Kidney (tissue), 14 donors: ENCODE results near the gene SRCIN1. TPM values are rescaled to one million over a fixed set of nuclear protein-coding genes. Genes with fewer than 3 reads are reported as not detected.
A peak's percentile ranks its signal among the peaks of the same experiment; 100 is the strongest.

ENCODE experiments used
- DNase-seq, 5 donors: peaks; one replicate each; pipeline ENCODE4 v3.0.0-alpha.2; 2013 to 2020
- FAIRE-seq: peaks from 2 replicates; lab custom pipeline; 2012; peaks lifted over from hg19 to GRCh38; lab: Jason Lieb, UNC
- H3K27ac ChIP-seq, 2 donors: one replicate each; pipeline ENCODE4 v1.7.0; 2013; ENCODE audit warnings: low read depth in 2 of 2, low read length in 2 of 2, inconsistent platforms in 1 of 2
- H3K27me3 ChIP-seq: one replicate; pipeline ENCODE4 v1.7.1; 2013; ENCODE audit warnings: low read length, inconsistent platforms; ENCODE audit not compliant: control insufficient read depth, insufficient read depth
- H3K36me3 ChIP-seq, 3 donors: one replicate each; pipeline versions ENCODE4 v1.7.0 to v1.7.1; 2013; ENCODE audit warnings: low read length in 3 of 3, control low read depth in 1 of 3, inconsistent platforms in 1 of 3; ENCODE audit not compliant: insufficient read depth in 3 of 3, control insufficient read depth in 2 of 3
- H3K4me1 ChIP-seq, 3 donors: one replicate each; pipeline versions ENCODE4 v1.7.0 to v1.7.1; 2013; ENCODE audit warnings: low read length in 3 of 3, inconsistent platforms in 1 of 3, low read depth in 1 of 3; ENCODE audit not compliant: control insufficient read depth in 2 of 3, insufficient read depth in 2 of 3
- H3K4me3 ChIP-seq, 3 donors: one replicate each; pipeline versions ENCODE4 v1.7.0 to v1.8.1; 2013; ENCODE audit warnings: low read length in 3 of 3, control low read depth in 1 of 3, inconsistent platforms in 1 of 3
- H3K9ac ChIP-seq, 3 donors: one replicate each; pipeline versions ENCODE4 v1.7.0 to v1.7.1; 2013; ENCODE audit warnings: low read length in 3 of 3, control low read depth in 1 of 3, inconsistent platforms in 1 of 3
- H3K9me3 ChIP-seq, 3 donors: one replicate each; pipeline versions ENCODE4 v1.7.0 to v1.7.1; 2013; ENCODE audit warnings: low read length in 3 of 3, control low read depth in 1 of 3, inconsistent platforms in 1 of 3; ENCODE audit not compliant: control insufficient read depth in 2 of 3, insufficient read depth in 1 of 3
- intact Hi-C: fragments of 100-400 bp; cut with DNase I; formaldehyde crosslinking; loops from one replicate; pipeline ENCODE4 v1.11.1; 2022
- polyA plus RNA-seq: library from polyadenylated mRNA; stranded (reverse); fragments of 350-450 nt; fragmentation: Illumina TruSeq; extraction: RNeasy Lipid Tissue Mini Kit (QIAGEN cat#74804); gene quantifications from one replicate; pipeline ENCODE4 v1.2.3, GENCODE V29; 2014; ENCODE audit warnings: low read depth, low replicate concordance; ENCODE audit not compliant: insufficient read depth
- total RNA-seq: library from RNA; stranded (reverse); fragmentation: NEBNext Ultra II Directional; extraction: Animal tissue kit (Norgen Biotek cat#: 25700); gene quantifications from one replicate; pipeline ENCODE4 v1.2.1, GENCODE V29; 2021
- TF ChIP-seq, protein P1 (sequence below): IDR thresholded peaks from 3 replicates; pipeline ENCODE4 v1.5.1; 2012; ENCODE audit warnings: mild to moderate bottlenecking, moderate library complexity, borderline replicate concordance; ENCODE audit not compliant: insufficient read depth; ENCODE audit errors: extremely low read depth
- donor health status: control.
- donor health status: control.
- donor health status: control.
- donor health status: control.
- donor health status: control.
- donor health status: DM: yes; HTN: yes; CAD: no.
- donor health status: Normal renal cell carcinoma (clear cell type).

The SRCIN1 gene
- total and polyA plus RNA-seq, 2 donors from 2014 or later: 0.34 to 6.1 TPM

GRCh38 chr17:38609280-38610031 is 3.7 kb upstream of the SRCIN1 start:
- H3K27me3 ChIP-seq: peaks cover 6% of the 10 kb centered on the region

GRCh38 chr17:38608648-38609047 is 2.9 kb upstream of the SRCIN1 start:
- Histone ChIP-seq H3K4me1 (peaks cover 0 to 3% (median 0%) of the 10 kb centered on the region in 3 donors), H3K27ac (no peak overlapping the region), H3K4me3 (no peak overlapping the region), H3K27me3 (peaks cover 6% of the 10 kb centered on the region), H3K9me3 (peaks cover 0 to 5% (median 0%) of the 10 kb centered on the region in 3 donors), H3K9ac (no peak overlapping the region), H3K36me3 (no peaks in the 10 kb centered on the region)
- intact Hi-C loops: no loop called here
- TF ChIP-seq, protein P1, sequence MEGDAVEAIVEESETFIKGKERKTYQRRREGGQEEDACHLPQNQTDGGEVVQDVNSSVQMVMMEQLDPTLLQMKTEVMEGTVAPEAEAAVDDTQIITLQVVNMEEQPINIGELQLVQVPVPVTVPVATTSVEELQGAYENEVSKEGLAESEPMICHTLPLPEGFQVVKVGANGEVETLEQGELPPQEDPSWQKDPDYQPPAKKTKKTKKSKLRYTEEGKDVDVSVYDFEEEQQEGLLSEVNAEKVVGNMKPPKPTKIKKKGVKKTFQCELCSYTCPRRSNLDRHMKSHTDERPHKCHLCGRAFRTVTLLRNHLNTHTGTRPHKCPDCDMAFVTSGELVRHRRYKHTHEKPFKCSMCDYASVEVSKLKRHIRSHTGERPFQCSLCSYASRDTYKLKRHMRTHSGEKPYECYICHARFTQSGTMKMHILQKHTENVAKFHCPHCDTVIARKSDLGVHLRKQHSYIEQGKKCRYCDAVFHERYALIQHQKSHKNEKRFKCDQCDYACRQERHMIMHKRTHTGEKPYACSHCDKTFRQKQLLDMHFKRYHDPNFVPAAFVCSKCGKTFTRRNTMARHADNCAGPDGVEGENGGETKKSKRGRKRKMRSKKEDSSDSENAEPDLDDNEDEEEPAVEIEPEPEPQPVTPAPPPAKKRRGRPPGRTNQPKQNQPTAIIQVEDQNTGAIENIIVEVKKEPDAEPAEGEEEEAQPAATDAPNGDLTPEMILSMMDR: no peak
- FAIRE-seq: no peak
- no peak for DNase-seq

More at GRCh38 chr17:38609280-38610031, 3.7 kb upstream of the SRCIN1 start:
- Histone ChIP-seq H3K4me3 (no peak overlapping the region), H3K27ac (no peak overlapping the region), H3K9ac (no peak overlapping the region), H3K9me3 (peaks cover 0 to 5% (median 0%) of the 10 kb centered on the region in 3 donors), H3K36me3 (no peaks in the 10 kb centered on the region), H3K4me1 (peaks cover 0 to 3% (median 0%) of the 10 kb centered on the region in 3 donors)
- DNase-seq (no peak), FAIRE-seq (no peak)
- intact Hi-C loops: no loop called here
- TF ChIP-seq, protein P1: no peak

GRCh38 chr17:38606646-38607611 is 1.2 kb upstream of the SRCIN1 start:
- Histone ChIP-seq H3K4me3 (no peak overlapping the region), H3K27me3 (peaks cover 6% of the 10 kb centered on the region), H3K9ac (no peak overlapping the region), H3K4me1 (peaks cover 0 to 5% (median 0%) of the 10 kb centered on the region in 3 donors), H3K27ac (no peak overlapping the region), H3K9me3 (peaks cover 0 to 3% (median 0%) of the 10 kb centered on the region in 3 donors), H3K36me3 (no peaks in the 10 kb centered on the region)
- DNase-seq (peak in 1 of 5 donors; percentile 75), FAIRE-seq (no peak)
- TF ChIP-seq, protein P1: no peak
- intact Hi-C loops: no loop called here
